ENCODE results near the gene GNAI3.

DNA sequence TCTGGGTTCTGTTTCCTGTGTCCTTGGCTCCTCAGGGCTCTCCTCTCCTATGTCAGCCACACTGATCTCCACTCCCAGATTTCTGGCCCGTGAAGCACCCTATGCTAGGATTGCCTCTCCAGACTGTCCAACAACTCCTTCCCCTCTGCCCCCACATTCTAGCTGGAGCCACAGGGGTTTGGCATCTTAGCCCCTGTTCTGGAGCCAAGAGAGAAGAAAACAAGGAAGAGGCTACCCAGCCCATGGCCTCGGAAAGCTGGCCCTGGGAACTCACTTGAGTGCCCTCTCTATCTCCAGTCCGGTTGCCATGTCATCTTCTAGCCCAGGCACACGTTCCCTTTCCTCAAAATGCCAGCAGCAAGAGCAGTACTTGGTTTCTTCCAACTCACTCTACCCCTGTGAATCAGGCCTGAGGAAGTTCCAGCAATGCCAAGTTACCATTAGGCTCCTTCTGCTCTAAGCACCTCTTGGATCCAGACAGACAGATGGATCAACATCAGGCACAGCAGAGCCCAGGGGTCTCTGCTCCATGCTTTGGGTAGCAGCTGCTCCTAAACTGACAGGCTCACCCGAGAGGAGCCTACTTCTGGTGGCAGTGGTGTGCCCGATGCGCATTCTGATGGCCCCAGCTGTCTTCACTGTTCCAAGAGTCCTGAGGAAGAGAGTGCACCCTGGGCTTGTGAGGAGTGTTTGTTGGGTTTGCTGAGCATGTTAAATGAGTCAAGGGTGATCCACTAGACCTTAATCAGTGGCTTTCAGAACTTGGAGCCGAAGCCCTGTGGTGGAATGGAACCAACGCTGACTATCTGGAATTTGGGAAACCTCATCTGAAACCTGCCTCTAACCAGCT is 20.3 kb upstream of the GNAI3 start:
- no peak for TF ChIP-seq EZH2 (IDR thresholded peaks at IDR 0.05; ENCODE audit: low read depth)
- TF ChIP-seq, protein P1, sequence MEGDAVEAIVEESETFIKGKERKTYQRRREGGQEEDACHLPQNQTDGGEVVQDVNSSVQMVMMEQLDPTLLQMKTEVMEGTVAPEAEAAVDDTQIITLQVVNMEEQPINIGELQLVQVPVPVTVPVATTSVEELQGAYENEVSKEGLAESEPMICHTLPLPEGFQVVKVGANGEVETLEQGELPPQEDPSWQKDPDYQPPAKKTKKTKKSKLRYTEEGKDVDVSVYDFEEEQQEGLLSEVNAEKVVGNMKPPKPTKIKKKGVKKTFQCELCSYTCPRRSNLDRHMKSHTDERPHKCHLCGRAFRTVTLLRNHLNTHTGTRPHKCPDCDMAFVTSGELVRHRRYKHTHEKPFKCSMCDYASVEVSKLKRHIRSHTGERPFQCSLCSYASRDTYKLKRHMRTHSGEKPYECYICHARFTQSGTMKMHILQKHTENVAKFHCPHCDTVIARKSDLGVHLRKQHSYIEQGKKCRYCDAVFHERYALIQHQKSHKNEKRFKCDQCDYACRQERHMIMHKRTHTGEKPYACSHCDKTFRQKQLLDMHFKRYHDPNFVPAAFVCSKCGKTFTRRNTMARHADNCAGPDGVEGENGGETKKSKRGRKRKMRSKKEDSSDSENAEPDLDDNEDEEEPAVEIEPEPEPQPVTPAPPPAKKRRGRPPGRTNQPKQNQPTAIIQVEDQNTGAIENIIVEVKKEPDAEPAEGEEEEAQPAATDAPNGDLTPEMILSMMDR (conservative IDR thresholded peaks at IDR 0.05): no peak

All from PC-9 (cell line).